ENCODE data around the gene APOA5. TPM values are rescaled to one million over a fixed set of nuclear protein-coding genes. Genes with fewer than 3 reads are reported as not detected.

APOA5 gene
- total RNA-seq, 4 donors from 2014 or later = not detected

DNA sequence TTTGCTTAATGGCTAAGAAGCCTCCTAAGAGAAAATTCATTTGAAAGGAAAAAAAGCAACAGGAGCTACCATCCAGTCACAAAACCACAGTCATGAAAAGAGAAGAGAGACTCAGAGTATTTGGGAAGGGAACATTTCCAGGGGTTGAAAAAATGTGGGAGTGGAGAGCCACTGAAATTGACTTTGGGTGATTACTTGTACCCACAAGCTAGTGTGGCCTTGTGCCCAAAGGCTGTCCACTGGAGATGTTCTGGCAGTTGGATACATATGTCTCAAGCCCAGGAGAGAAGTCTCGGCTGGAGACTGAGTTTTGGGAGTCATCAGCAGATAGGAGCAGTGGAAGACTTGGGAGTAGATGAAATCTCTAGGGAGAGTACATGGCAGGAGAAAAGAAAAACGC lies 3.2 kb upstream of the APOA5 start:
- TF ChIP-seq POLR2A (IDR thresholded peaks at IDR 0.05) (no peak), CTCF (IDR thresholded peaks at IDR 0.05) (no peak)
- Histone ChIP-seq H3K27ac (no peak overlapping the region), H3K4me1 (peaks cover 7 to 14% of the 10 kb centered on the region in 2 donors), H3K36me3 (no peaks in the 10 kb centered on the region), H3K9me3 (no peaks in the 10 kb centered on the region), H3K27me3 (no peaks in the 10 kb centered on the region), H3K4me3 (replicated peaks in 1 of 3) (no peak overlapping the region)
- WGBS, 2 donors = 79 to 88% methylated on average over 2 of the region's 2 CpGs
- intact Hi-C loops (cut with DNase I) = loop anchor here (5.0 kb wide), 3 partner anchors 42 to 432 kb away; partner anchors contain the start of gene APOA1
- DNase-seq = no peak

DNA sequence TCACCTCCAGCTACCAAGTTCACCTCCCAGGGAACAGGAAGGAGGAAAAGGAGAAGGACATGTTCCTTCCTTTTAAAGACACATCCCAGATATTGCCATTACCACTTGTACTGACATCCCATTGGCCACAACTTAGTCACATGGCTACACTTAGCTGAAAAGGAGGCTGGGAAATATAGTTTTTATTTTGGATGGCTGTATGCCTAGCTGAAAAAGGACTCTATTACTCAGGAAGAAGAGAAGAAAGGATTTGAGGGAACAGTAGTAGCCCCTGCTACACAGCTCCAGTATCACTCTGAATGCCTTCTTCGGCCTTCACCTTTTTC lies 2.1 kb upstream of the APOA5 start:
- Histone ChIP-seq H3K4me3 (replicated peaks in 1 of 3) (no peak overlapping the region), H3K27ac (no peak overlapping the region), H3K9me3 (no peaks in the 10 kb centered on the region), H3K27me3 (no peaks in the 10 kb centered on the region), H3K4me1 (peaks cover 7 to 16% of the 10 kb centered on the region in 2 donors), H3K36me3 (no peaks in the 10 kb centered on the region)
- intact Hi-C loops (cut with DNase I) = loop anchor here (5.0 kb wide), 3 partner anchors 44 to 434 kb away; partner anchors contain the start of gene APOA1
- TF ChIP-seq CTCF (IDR thresholded peaks at IDR 0.05) (no peak), POLR2A (IDR thresholded peaks at IDR 0.05) (no peak)
- no peak for DNase-seq
- whole genome bisulfite sequencing, 2 donors = 95 to 97% methylated on average over 1 of the region's 1 CpG

GRCh38 chr11:116792869-116793771 lies 1.4 kb upstream of the APOA5 start:
- TF ChIP-seq CTCF (IDR thresholded peaks at IDR 0.05) = no peak
- no peak for TF ChIP-seq POLR2A (IDR thresholded peaks at IDR 0.05)
- no peak for DNase-seq
- Histone ChIP-seq H3K9me3 (no peaks in the 10 kb centered on the region), H3K4me3 (replicated peaks in 1 of 3) (no peak overlapping the region), H3K36me3 (no peaks in the 10 kb centered on the region), H3K4me1 (peaks cover 13 to 20% of the 10 kb centered on the region in 2 donors), H3K27me3 (no peaks in the 10 kb centered on the region), H3K27ac (no peak overlapping the region)
- intact Hi-C loops (cut with DNase I) = loop anchor here (5.0 kb wide), 3 partner anchors 44 to 434 kb away; partner anchors contain the start of gene APOA1
- 76 to 82% methylated on average over 8 of the region's 8 CpGs for WGBS, 2 donors

DNA sequence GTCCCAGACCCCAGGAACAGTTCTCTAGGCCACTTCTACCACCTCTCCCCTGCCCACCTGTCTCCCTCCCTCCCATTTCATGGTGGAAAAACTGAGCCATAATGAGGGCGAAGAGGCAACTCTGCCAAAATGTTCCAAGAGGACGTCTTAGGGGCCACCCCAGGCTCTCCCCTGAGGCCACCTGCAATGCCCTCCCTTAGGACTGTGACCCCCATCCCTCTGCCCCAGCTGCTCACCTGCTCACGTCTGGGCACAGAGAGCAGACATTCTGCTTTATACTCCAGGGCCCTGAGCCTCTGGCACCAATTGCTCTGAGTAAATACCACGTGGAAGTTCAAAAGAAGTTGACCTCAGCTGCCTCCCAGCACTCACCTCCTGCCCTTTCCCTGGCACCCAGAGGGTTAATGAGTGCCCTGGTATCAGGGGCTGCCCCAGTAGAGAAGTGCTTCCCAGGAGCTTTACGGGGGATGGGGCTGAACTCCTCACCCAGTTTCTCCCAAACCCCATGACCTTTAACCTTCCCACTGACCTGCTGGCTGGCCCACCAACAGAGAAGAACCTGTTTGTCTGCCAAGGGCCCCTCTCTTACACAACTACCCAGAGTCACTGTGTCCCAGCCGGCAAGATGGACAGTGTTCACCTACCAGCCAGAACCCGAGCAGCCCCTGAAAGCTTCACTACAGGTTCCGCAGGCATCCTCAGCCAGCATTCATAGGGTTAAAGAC lies 627 bp upstream of the APOA5 start:
- H3K4me3 ChIP-seq (replicated peaks in 1 of 3) = no peak overlapping the region
- no peaks in the 10 kb centered on the region for H3K27me3 ChIP-seq
- no peak for TF ChIP-seq CTCF (IDR thresholded peaks at IDR 0.05)
- H3K4me1 ChIP-seq = peaks cover 13 to 20% of the 10 kb centered on the region in 2 donors
- no peaks in the 10 kb centered on the region for H3K36me3 ChIP-seq
- H3K9me3 ChIP-seq = no peaks in the 10 kb centered on the region
- intact Hi-C loops (cut with DNase I) = loop anchor here (5.0 kb wide), 3 partner anchors 45 to 435 kb away; partner anchors contain the start of gene APOA1
- 84 to 86% methylated on average over 7 to 8 of the region's 8 CpGs for WGBS, 2 donors
- no peak overlapping the region for H3K27ac ChIP-seq
- no peak for DNase-seq
